CD4-positive, alpha-beta T cell treated with Interleukin-21 for 1 hour (primary cell): ENCODE data around the gene FABP1.

Experiments used
- DNase-seq: peaks from one replicate; pipeline ENCODE4 v3.0.0-alpha.2; 2020

The FABP1 gene

DNA sequence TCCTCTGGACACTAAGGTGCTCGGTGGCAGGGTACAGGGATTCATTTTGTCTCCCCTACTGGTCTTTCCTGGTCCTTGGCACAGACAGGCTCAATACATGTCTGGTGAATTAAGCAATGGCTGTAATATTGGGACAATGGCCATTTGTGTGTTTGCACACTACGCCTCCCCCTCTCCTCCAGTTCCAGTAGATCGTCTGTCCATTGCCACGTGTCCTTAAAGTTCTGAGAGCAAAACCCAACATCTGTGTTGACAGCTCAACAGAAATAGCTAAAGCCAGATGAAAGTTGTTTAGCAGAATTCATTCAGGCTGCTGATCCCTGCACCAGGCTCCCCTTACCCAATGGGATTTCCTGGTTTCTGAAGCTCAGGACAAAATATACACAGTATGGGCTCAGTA lies 9.0 kb upstream of the FABP1 start:
- DNase-seq: no peak

DNA sequence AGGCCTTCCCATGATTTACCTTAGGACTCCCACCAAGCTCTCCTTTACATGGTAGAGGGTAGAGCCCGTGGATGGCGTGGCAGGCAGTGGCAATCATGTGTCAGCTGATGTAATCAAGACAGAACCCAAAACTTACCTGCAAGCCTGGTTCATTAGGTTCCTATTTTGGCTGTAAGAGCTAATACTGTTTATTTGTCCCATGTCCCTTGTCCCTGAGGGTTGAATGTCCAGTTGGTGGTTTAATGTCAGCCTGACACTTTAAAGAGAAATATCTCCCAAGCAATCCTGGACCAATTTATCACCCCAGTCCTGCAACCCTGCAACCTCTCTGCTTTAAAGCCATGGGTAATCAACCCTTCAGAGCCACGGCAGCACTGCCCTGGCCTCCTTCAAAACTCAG lies 6.0 kb upstream of the FABP1 start:
- no peak for DNase-seq

- DNase-seq: no peak
Observed at GRCh38 chr2:88131999-88132368, 4.1 kb upstream of the FABP1 start.

DNA sequence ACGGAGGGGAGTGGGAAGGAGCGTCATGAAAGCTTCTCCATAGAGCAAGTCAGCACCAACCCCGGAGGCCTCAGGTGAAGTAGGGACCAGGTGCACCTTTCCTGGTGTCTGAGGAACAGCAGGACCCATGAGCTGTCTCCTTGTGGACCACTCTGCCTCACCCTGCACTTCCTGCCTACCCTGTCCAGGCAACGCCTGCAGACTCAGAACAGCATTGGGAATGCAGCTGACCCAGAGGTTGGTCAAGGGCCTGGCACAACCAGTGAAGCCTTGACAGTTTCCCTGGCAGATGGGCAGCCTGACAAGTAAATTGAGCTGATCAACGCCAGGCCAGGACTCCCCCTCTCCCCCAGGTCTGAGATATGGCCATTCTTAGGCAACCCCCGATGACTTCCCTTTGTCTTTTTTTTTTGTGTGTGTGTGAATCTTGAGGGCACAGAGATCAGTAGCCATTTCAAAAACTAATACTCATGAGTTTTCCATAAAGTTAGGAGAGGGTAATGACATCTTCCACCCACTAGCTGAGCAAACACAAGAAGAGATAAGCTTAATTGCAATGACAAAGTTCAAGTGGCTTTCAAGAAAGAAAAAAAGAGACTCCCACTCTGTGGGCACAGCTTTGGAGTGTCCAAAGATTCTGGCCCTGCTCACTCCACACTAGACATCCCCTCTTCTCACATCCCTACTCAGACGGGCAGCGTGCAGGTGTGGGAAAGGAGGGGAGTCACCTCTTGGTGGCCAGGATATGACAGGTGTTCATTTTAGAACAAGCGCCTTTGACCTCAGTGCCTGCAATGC lies 3.5 kb upstream of the FABP1 start:
- no peak for DNase-seq

- no peak for DNase-seq
Observed at GRCh38 chr2:88129313-88129959, 1.6 kb upstream of the FABP1 start.

- DNase-seq: no peak
Observed at GRCh38 chr2:88128654-88129312, 921 bp upstream of the FABP1 start.

DNA sequence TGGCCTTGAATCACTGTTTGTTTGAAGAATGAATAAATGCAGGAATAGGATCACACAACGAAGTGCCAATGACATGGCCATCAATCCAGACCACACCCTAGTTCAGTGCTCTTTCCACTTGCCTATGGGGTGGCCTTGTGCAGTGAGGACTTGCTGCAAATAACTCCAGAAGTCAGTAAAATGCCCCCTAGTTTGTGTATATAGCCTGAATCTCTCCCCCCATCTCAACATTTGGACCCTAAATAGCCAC lies 299 bp downstream of the FABP1 start:
- DNase-seq: no peak

GRCh38 chr2:88126772-88127637 lies 857 bp downstream of the FABP1 start:
- no peak for DNase-seq

DNA sequence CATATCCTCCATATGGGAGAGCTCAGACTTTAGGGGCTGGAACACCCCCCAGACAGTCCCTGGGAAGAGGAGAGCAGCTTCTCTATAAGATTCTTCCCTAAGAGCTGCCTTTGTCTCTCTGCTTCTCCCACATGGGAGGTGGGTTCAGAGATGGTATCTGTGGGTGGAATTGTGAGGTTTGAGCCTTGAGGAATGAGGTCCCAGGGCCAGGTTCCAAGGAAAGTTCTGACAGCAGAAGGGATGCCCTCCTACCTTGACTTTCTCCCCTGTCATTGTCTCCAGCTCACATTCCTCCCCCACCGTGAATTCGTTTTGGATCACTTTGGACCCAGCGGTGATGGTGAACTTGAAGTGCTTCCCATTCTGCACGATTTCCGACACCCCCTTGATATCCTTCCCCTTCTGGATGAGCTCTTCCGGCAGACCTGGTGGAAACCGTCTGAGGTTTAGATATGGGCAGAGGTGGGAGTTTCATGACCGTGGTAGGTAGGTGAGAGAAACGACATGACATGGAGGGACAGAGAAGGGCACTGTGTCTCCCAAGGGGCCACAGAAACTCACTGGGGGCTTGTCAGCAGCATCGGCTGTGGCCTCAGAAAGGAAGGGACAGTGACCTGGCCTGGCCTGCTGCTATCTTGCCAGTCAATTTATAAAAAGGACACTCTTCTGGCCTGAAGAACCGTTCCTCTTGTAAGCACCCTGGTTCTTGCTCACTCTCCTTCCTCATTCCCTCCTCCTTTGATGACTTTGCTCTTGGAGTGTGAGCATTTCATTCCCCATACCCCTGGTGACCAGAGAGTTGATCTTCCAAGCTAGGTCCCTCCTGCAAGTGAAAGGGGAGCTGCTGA lies 1.7 kb downstream of the FABP1 start:
- DNase-seq: no peak

GRCh38 chr2:88125344-88125923 lies 2.4 kb downstream of the FABP1 start:
- DNase-seq: no peak

- no peak for DNase-seq
Observed at GRCh38 chr2:88123975-88124917, 3.6 kb downstream of the FABP1 start.

DNA sequence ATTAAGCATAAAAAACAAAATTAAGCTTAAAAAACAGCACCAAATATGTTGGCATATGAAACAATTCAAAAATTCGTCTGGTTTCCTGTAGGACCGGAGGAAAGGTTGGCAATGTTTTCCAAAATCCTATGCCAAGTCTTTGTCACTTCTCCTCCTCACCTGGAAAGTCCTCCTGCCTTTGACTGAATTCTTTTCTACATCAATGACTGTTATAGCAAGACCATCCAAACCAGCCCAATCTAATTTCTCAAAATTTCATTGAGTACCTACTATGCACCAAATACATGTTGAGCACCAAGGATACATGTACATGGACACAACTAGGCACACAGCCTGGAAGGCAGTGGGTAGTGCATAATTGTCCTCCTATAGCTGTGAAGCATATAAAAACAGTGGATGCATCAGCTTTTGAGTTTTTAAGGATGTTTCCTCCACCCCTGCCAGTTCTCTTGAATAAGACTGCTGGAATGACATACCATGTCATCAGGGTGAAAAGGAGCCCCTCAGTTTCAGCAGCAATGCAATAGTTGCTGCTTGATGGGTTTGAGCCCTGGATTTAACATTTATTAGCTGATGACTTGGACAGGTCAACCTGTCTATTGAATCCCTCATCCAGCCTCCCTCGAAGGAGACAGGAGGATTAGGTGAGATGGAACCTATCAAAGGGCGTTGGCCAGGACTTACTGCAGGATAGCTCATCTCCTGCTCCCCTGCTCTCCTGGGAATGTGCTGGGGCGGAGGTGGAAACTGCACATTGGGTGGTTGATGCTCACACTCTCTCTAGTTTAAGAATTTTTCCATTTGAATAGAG lies 4.5 kb downstream of the FABP1 start:
- DNase-seq: no peak

DNA sequence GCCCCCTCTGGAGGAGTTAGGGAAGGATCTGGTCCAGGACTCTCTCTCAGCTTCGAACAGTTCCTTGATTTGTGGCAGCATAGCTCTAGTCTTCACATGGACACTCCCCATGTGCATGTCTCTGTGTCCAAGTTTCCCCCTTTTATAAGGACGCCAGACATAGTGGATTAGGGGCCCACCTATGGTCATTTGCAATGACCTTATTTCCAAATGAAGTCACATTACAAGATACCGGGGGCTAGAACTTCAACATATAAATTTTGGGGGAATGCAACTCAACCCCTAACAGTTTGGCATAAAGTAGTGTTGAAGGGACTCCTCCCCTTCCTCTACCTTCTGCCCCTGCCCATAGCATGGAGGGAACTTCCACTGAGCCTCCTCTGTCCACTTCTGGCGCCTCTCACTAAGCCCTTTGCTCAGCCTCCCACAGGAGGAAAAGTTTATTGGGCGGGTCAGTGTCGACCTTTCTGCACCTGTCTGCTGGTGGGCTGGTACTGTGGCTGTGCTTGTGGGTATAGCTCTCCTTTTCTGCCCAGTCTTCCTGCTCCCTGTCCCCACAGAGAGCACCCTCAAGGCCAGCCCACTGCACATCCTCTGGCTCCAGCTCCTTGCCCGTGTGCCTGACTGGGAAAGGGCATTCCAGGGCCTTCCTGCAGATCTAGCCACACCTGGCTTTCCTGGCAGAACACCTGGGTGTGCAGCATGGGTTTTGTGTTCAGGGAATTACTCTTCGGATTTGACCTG lies 5.5 kb downstream of the FABP1 start:
- no peak for DNase-seq

- DNase-seq: no peak
Observed at GRCh38 chr2:88121678-88122077, 6.2 kb downstream of the FABP1 start.

DNA sequence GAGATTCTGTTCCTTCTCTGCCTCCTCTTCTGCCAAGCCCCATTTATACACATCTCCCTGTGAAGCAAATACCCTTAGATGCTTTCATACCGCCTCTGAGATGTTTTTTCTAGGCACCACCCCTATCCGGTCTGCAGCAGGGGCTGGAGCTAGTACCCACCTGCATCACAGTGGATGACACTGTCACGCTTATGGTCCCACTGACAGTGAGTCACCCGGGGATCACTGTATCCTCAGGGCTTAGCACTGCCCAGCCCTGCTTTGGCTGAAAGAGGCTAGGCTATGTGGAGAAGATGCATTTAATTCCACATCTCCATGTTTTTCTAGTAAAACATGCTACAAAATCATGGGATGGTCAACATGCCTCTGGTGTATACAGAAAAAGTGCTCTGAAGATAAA lies 9.9 kb downstream of the FABP1 start:
- no peak for DNase-seq

- no peak for DNase-seq
Observed at GRCh38 chr2:88116669-88117432, 11.0 kb downstream of the FABP1 start.

- DNase-seq: no peak
Observed at GRCh38 chr2:88115825-88116518, 11.9 kb downstream of the FABP1 start.

DNA sequence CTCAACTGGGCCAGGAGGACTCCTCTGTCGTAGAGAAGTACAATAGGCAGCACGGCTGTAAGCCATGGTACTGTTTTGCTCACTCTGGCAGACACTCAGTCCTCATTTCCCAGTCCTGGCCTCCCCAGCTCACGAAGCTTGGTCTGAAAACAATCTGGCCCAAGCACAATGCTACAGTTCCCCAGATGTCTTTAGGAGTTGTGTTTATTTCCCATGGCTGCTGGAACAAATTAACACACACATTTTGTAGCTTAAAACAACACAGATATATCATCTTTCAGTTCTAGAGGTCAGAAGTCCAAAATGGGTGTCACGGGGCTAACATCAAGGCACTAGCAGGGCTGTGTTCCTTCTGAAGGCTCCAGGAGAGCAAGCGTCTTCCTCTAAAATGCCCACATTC lies 13.0 kb downstream of the FABP1 start:
- DNase-seq: no peak
